ENCODE results near the gene FCHSD2.

Gene FCHSD2

DNA sequence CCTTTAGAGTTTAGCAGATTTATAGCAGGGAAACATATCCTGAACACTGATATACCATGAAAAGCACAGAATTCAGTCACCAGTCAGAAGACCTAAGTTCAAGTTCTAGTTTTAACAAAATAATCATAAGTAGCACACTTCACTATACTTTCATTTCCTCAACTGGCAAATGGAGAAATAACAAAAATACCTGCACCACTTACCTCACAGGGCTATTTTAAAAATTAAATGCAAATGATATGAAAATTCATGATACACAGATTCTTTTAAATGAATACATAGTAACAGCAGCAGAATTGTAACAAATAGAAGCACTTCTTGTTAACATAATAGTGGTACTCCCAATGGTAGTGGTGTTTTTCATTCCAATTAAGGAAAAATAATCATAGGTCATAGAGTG lies 139.0 kb downstream of the FCHSD2 start:
- POLR2A ChIA-PET, result no interaction called here
- no peak for DNase-seq (ENCODE audit: extremely low spot score)
- CTCF ChIA-PET, result no interaction called here
- TF ChIP-seq BHLHE40 (IDR thresholded peaks at IDR 0.05; ENCODE audit: borderline replicate concordance), result no peak
- TF ChIP-seq CTBP1 (IDR thresholded peaks at IDR 0.05; ENCODE audit: borderline replicate concordance), result no peak
- no peak for TF ChIP-seq FOXM1 (IDR thresholded peaks at IDR 0.05; ENCODE audit: borderline replicate concordance)
- no peak for TF ChIP-seq FOXK2 (IDR thresholded peaks at IDR 0.05)
- no peak for TF ChIP-seq TARDBP (IDR thresholded peaks at IDR 0.05)
- no peak for TF ChIP-seq HDGF (IDR thresholded peaks at IDR 0.05; ENCODE audit: borderline replicate concordance)
- no peak for TF ChIP-seq SP1 (IDR thresholded peaks at IDR 0.05)
- no peak for TF ChIP-seq L3MBTL2 (conservative IDR thresholded peaks at IDR 0.05)
- TF ChIP-seq SUZ12 (IDR thresholded peaks at IDR 0.05), result no peak
- no peak for TF ChIP-seq ARNT (IDR thresholded peaks at IDR 0.05)
- TF ChIP-seq ELF4 (IDR thresholded peaks at IDR 0.05), result no peak
- TF ChIP-seq, protein P1, sequence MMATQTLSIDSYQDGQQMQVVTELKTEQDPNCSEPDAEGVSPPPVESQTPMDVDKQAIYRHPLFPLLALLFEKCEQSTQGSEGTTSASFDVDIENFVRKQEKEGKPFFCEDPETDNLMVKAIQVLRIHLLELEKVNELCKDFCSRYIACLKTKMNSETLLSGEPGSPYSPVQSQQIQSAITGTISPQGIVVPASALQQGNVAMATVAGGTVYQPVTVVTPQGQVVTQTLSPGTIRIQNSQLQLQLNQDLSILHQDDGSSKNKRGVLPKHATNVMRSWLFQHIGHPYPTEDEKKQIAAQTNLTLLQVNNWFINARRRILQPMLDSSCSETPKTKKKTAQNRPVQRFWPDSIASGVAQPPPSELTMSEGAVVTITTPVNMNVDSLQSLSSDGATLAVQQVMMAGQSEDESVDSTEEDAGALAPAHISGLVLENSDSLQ (IDR thresholded peaks at IDR 0.05), result no peak

DNA sequence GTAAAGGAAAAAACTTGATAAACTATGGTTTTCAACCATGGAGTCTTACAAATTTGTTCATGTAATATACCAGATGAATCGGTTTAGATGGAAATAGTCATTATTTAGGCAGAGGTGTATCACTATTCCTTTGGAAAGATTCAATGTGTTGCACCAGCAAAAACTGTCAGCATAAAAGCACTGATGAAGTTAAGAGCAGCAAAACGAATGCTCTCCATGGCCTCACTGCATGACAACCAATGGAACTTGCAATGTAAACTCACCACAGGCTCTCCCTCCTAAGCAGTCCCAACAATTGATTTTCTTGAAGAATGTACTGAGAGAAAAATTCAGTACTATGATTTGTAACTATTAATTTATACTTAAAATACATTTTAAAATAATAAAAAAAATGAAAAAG lies 139.9 kb downstream of the FCHSD2 start:
- POLR2A ChIA-PET, result no interaction called here
- CTCF ChIA-PET, result no interaction called here
- TF ChIP-seq BHLHE40 (IDR thresholded peaks at IDR 0.05; ENCODE audit: borderline replicate concordance) (no peak), CTBP1 (IDR thresholded peaks at IDR 0.05; ENCODE audit: borderline replicate concordance) (no peak), FOXM1 (IDR thresholded peaks at IDR 0.05; ENCODE audit: borderline replicate concordance) (no peak), ZNF384 (IDR thresholded peaks at IDR 0.05) (no peak)
- no peak for DNase-seq (ENCODE audit: extremely low spot score)

DNA sequence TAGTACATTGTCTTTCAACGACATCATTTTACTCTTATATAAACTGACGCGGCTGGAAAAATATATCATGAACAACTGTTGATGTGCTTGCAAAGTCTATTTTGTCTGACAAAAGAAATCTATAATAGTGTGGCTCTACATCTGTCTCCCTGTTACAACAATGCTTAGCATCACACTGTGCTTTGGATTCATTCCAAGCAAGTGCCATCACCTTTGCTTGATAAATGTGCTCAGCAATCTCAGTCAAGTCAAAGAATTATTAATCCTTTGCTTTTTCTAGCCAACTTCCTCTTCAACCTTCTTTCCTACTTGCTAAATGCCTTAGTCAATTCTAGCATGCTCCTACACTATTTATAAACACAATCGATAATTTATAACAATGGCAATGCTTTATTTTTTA lies 140.5 kb downstream of the FCHSD2 start:
- DNase-seq (ENCODE audit: extremely low spot score), result no peak
- TF ChIP-seq CTBP1 (IDR thresholded peaks at IDR 0.05; ENCODE audit: borderline replicate concordance), result no peak
- TF ChIP-seq HDGF (IDR thresholded peaks at IDR 0.05; ENCODE audit: borderline replicate concordance), result no peak
- TF ChIP-seq SUZ12 (IDR thresholded peaks at IDR 0.05), result no peak
- no peak for TF ChIP-seq FOXA1 (IDR thresholded peaks at IDR 0.05)
- TF ChIP-seq L3MBTL2 (conservative IDR thresholded peaks at IDR 0.05), result no peak
- TF ChIP-seq ARNT (IDR thresholded peaks at IDR 0.05), result no peak
- no peak for TF ChIP-seq TARDBP (IDR thresholded peaks at IDR 0.05)
- TF ChIP-seq ZNF384 (IDR thresholded peaks at IDR 0.05), result no peak
- no peak for TF ChIP-seq SP1 (IDR thresholded peaks at IDR 0.05)
- no peak for TF ChIP-seq BHLHE40 (IDR thresholded peaks at IDR 0.05; ENCODE audit: borderline replicate concordance)
- no peak for TF ChIP-seq ELF4 (IDR thresholded peaks at IDR 0.05)
- TF ChIP-seq FOXM1 (IDR thresholded peaks at IDR 0.05; ENCODE audit: borderline replicate concordance), result no peak
- no peak for TF ChIP-seq LEF1 (IDR thresholded peaks at IDR 0.05; ENCODE audit: borderline replicate concordance)
- TF ChIP-seq, protein P1 (IDR thresholded peaks at IDR 0.05), result no peak
- no peak for TF ChIP-seq NFRKB (IDR thresholded peaks at IDR 0.05)
- no peak for TF ChIP-seq FOXK2 (IDR thresholded peaks at IDR 0.05)
- POLR2A ChIA-PET, result no interaction called here
- CTCF ChIA-PET, result no interaction called here

DNA sequence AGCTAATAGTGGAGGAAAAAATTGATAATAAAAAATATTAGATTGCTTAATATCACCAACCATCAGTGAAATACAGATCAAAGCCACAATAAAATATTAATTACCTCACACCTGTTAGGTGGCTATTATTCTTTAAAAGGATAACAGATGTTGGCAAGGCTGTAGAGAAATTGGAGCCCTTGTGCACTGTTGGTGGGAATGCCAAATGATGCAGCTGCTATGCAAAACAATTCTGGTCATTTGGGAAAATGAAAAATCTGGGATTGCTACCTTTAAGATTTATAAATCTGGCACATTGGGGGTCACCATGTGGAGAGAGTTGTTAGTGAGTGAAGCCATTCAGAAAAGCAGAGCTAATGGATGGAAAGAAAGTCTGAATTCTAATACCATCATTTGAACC lies 143.4 kb downstream of the FCHSD2 start:
- TF ChIP-seq NFRKB (IDR thresholded peaks at IDR 0.05) (no peak), FOXA1 (IDR thresholded peaks at IDR 0.05) (no peak), ZNF384 (IDR thresholded peaks at IDR 0.05) (no peak), TARDBP (IDR thresholded peaks at IDR 0.05) (no peak), FOXM1 (IDR thresholded peaks at IDR 0.05; ENCODE audit: borderline replicate concordance) (no peak), LEF1 (IDR thresholded peaks at IDR 0.05; ENCODE audit: borderline replicate concordance) (no peak), ELF4 (IDR thresholded peaks at IDR 0.05) (no peak), SUZ12 (IDR thresholded peaks at IDR 0.05) (no peak), SP1 (IDR thresholded peaks at IDR 0.05) (no peak), BHLHE40 (IDR thresholded peaks at IDR 0.05; ENCODE audit: borderline replicate concordance) (no peak)
- TF ChIP-seq, protein P1 (IDR thresholded peaks at IDR 0.05), result no peak

DNA sequence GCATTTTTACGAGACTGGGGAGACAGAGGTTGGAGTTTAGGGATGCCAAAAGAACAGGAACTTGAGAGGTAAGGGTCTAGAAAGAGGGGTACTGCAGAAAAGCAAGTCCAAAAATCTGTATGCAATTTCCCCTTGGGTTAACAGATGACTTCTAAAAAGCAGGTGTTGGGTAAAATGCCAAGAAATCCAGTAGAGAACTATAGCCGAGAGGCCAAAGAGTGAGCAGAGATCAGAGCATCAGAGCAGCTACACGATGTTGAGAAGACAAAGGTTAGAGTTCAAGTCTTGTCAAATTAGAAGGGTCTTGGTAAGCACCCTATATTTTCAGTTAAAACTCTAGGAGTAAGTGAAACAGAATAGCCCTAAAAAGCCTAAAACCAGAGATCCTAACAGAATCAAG lies 145.2 kb downstream of the FCHSD2 start:
- no peak for DNase-seq (ENCODE audit: extremely low spot score)
- TF ChIP-seq SP1 (IDR thresholded peaks at IDR 0.05), result no peak
- no peak for TF ChIP-seq NFRKB (IDR thresholded peaks at IDR 0.05)
- TF ChIP-seq FOXM1 (IDR thresholded peaks at IDR 0.05; ENCODE audit: borderline replicate concordance), result no peak
- TF ChIP-seq HDGF (IDR thresholded peaks at IDR 0.05; ENCODE audit: borderline replicate concordance), result no peak
- TF ChIP-seq SUZ12 (IDR thresholded peaks at IDR 0.05), result no peak
- TF ChIP-seq FOXA1 (IDR thresholded peaks at IDR 0.05), result no peak
- TF ChIP-seq BHLHE40 (IDR thresholded peaks at IDR 0.05; ENCODE audit: borderline replicate concordance), result no peak
- TF ChIP-seq LEF1 (IDR thresholded peaks at IDR 0.05; ENCODE audit: borderline replicate concordance), result no peak
- TF ChIP-seq TARDBP (IDR thresholded peaks at IDR 0.05), result no peak
- no peak for TF ChIP-seq L3MBTL2 (conservative IDR thresholded peaks at IDR 0.05)
- TF ChIP-seq ZNF384 (IDR thresholded peaks at IDR 0.05), result no peak
- TF ChIP-seq, protein P1 (IDR thresholded peaks at IDR 0.05), result no peak
- no peak for TF ChIP-seq ELF4 (IDR thresholded peaks at IDR 0.05)
- TF ChIP-seq FOXK2 (IDR thresholded peaks at IDR 0.05), result no peak
- no peak for TF ChIP-seq ARNT (IDR thresholded peaks at IDR 0.05)
- TF ChIP-seq CTBP1 (IDR thresholded peaks at IDR 0.05; ENCODE audit: borderline replicate concordance), result no peak
- CTCF ChIA-PET, result no interaction called here
- POLR2A ChIA-PET, result no interaction called here

More for the DNA sequence above, 143.4 kb downstream of the FCHSD2 start:
- CTCF ChIA-PET, result no interaction called here
- POLR2A ChIA-PET, result no interaction called here
- no peak for DNase-seq (ENCODE audit: extremely low spot score)

DNA sequence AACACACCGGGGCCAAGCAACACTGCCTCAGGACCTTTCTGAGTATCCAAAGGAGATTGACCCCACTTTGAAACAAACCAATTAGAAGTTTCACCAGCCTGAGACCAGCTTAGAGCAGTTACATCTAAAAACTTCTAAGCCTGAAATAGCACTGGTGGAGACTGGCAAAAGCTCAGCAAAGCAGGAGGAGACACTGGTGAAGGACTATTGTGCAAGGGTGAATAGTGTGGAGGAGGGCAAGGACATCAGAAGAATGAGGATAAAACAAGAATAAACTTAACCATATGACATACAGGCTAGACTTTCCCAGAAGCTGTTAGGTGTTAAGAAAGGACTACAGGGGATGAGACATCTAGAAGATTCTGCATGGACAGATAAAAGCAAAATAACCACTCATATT lies 152.4 kb downstream of the FCHSD2 start:
- ChIA-PET POLR2A (no interaction called here), CTCF (no interaction called here)

More for the DNA sequence above, 152.4 kb downstream of the FCHSD2 start:
- DNase-seq (ENCODE audit: extremely low spot score), result no peak
- no peak for TF ChIP-seq ARNT (IDR thresholded peaks at IDR 0.05)
- TF ChIP-seq SUZ12 (IDR thresholded peaks at IDR 0.05), result no peak
- TF ChIP-seq ZNF384 (IDR thresholded peaks at IDR 0.05), result no peak
- no peak for TF ChIP-seq NFRKB (IDR thresholded peaks at IDR 0.05)
- TF ChIP-seq FOXK2 (IDR thresholded peaks at IDR 0.05), result no peak
- TF ChIP-seq, protein P1 (IDR thresholded peaks at IDR 0.05), result no peak
- TF ChIP-seq SP1 (IDR thresholded peaks at IDR 0.05), result no peak
- TF ChIP-seq TARDBP (IDR thresholded peaks at IDR 0.05), result no peak
- TF ChIP-seq FOXM1 (IDR thresholded peaks at IDR 0.05; ENCODE audit: borderline replicate concordance), result no peak
- no peak for TF ChIP-seq BHLHE40 (IDR thresholded peaks at IDR 0.05; ENCODE audit: borderline replicate concordance)
- TF ChIP-seq L3MBTL2 (conservative IDR thresholded peaks at IDR 0.05), result no peak
- TF ChIP-seq ELF4 (IDR thresholded peaks at IDR 0.05), result no peak
- TF ChIP-seq CTBP1 (IDR thresholded peaks at IDR 0.05; ENCODE audit: borderline replicate concordance), result no peak
- no peak for TF ChIP-seq LEF1 (IDR thresholded peaks at IDR 0.05; ENCODE audit: borderline replicate concordance)
- no peak for TF ChIP-seq FOXA1 (IDR thresholded peaks at IDR 0.05)
- no peak for TF ChIP-seq HDGF (IDR thresholded peaks at IDR 0.05; ENCODE audit: borderline replicate concordance)
